GM12878 (cell line): Measurements from ENCODE around the gene PPT1.

Experiments used
- BRCA1 ChIP-seq: IDR thresholded peaks from 2 replicates; pipeline ENCODE4 v1.6.1; 2011; ENCODE audit warnings: low read depth, low read length, improper control_type of control experiment
- CBX3 ChIP-seq: fragments of 200-600 bp; sonication (generic); IDR thresholded peaks from 2 replicates; pipeline ENCODE4 v1.6.1; 2016; ENCODE audit warnings: low read depth, borderline replicate concordance
- CTCF ChIP-seq, 3 experiments: IDR thresholded peaks in 2 of 3; conservative IDR thresholded peaks in 1 of 3; 2 replicates each; pipeline ENCODE4 v1.5.1; 2011; ENCODE audit warnings: low read depth in 3 of 3, low read length in 3 of 3, mild to moderate bottlenecking in 3 of 3, control low read depth in 2 of 3, moderate library complexity in 2 of 3, inconsistent platforms in 1 of 3, mixed read lengths in 1 of 3; ENCODE audit not compliant: control insufficient read depth in 2 of 3, insufficient read depth in 1 of 3; ENCODE audit errors: extremely low read depth in 1 of 3
- EGR1 ChIP-seq, 2 experiments: IDR thresholded peaks; 1 replicate in 1 of 2; 2 replicates in 1 of 2; pipeline ENCODE4 v1.6.1; 2011 to 2012; ENCODE audit warnings: low read depth in 2 of 2, low read length in 2 of 2, borderline replicate concordance in 1 of 2, mild to moderate bottlenecking in 1 of 2, moderate library complexity in 1 of 2
- NFYB ChIP-seq: IDR thresholded peaks from 2 replicates; pipeline ENCODE4 v1.6.1; 2011; ENCODE audit warnings: low read depth, mild to moderate bottlenecking, low read length, improper control_type of control experiment, moderate library complexity; ENCODE audit not compliant: insufficient read depth
- POLR2AphosphoS5 ChIP-seq: IDR thresholded peaks from 2 replicates; pipeline ENCODE4 v1.6.1; 2011; ENCODE audit warnings: mild to moderate bottlenecking, low read length, inconsistent platforms
- POU2F2 ChIP-seq: IDR thresholded peaks from 3 replicates; pipeline ENCODE4 v1.6.1; 2011; ENCODE audit warnings: low read depth, mild to moderate bottlenecking, low read length, borderline replicate concordance
- REST ChIP-seq: IDR thresholded peaks from 2 replicates; pipeline ENCODE4 v1.6.1; 2012; ENCODE audit warnings: mild to moderate bottlenecking, low read depth, low read length
- SMAD1 ChIP-seq: fragments of 450-650 bp; IDR thresholded peaks from 2 replicates; pipeline ENCODE4 v1.6.1; 2018; ENCODE audit warnings: mild to moderate bottlenecking, low read depth; ENCODE audit not compliant: partially characterized antibody
- ZNF384 ChIP-seq: IDR thresholded peaks from 2 replicates; pipeline ENCODE4 v1.6.1; 2012; ENCODE audit warnings: low read depth, mild to moderate bottlenecking, low read length, improper control_type of control experiment, borderline replicate concordance
- TF ChIP-seq, protein P1 (sequence below): IDR thresholded peaks from 2 replicates; pipeline ENCODE4 v1.6.1; 2012; ENCODE audit warnings: low read depth, low read length, improper control_type of control experiment

DNA sequence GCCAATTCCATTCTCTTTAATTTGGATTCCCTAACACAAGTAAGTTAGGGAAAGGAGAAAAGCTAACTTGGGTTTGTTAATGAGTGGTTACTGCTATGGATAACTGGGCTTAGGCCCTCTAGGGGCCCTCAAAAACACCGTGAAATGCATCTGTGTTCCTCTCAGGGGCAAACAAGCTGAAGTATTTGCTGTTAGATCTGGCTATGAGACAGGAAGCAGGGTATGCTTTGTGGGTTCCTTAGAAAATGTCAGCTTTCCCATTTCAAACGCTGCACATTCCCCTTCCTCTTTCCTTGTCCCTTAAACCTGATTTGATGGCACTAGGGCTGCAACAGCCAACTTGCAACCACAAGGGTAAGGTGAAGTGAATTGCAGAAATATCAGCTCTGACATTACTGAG lies 62.2 kb downstream of the PPT1 start:
- TF ChIP-seq CTCF (IDR thresholded peaks at IDR 0.05 in 2 of 3, conservative IDR thresholded peaks at IDR 0.05 in 1 of 3; ENCODE audit: control insufficient read depth in 2 of 3, extremely low read depth in 1 of 3, insufficient read depth in 1 of 3, low read depth in 3 of 3, low read length in 3 of 3) (no peak), SMAD1 (no peak), REST (no peak), EGR1 (IDR thresholded peaks at IDR 0.05; ENCODE audit: borderline replicate concordance in 1 of 2, low read depth in 2 of 2, low read length in 2 of 2) (no peak), POU2F2 (no peak), NFYB (no peak), POLR2AphosphoS5 (no peak), ZNF384 (no peak), CBX3 (no peak), BRCA1 (no peak)
- TF ChIP-seq, protein P1, sequence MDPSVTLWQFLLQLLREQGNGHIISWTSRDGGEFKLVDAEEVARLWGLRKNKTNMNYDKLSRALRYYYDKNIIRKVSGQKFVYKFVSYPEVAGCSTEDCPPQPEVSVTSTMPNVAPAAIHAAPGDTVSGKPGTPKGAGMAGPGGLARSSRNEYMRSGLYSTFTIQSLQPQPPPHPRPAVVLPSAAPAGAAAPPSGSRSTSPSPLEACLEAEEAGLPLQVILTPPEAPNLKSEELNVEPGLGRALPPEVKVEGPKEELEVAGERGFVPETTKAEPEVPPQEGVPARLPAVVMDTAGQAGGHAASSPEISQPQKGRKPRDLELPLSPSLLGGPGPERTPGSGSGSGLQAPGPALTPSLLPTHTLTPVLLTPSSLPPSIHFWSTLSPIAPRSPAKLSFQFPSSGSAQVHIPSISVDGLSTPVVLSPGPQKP: no peak
